GM19043 (cell line): ENCODE data around the gene GLI2.

ENCODE experiments used
- ATAC-seq: cut with Tn5 transposase; IDR thresholded peaks from one replicate; pipeline ENCODE4 v1.9.1; 2021; ENCODE audit warnings: low read depth; ENCODE audit not compliant: unreplicated experiment

Gene GLI2

GRCh38 chr2:120735746-120736170, at the start of gene GLI2:
GLI2 (plus strand) TSS chr2:120735868; CDS start chr2:120797321, 61,453 bp downstream.
- peak; percentile 51 for ATAC-seq

GRCh38 chr2:120685974-120686297, 49.7 kb upstream of the GLI2 start:
- no peak for ATAC-seq

GRCh38 chr2:120686511-120687168, 49.0 kb upstream of the GLI2 start:
- no peak for ATAC-seq

GRCh38 chr2:120687210-120687609, 48.5 kb upstream of the GLI2 start:
- ATAC-seq: no peak

GRCh38 chr2:120690521-120690920, 45.1 kb upstream of the GLI2 start:
- no peak for ATAC-seq

GRCh38 chr2:120691410-120691809, 44.3 kb upstream of the GLI2 start:
- no peak for ATAC-seq

GRCh38 chr2:120692691-120693090, 43.0 kb upstream of the GLI2 start:
- no peak for ATAC-seq

- no peak for ATAC-seq
These were observed 42.5 kb upstream of the GLI2 start for GRCh38 chr2:120693121-120693520.

GRCh38 chr2:120694034-120694433, 41.6 kb upstream of the GLI2 start:
- ATAC-seq: no peak

- no peak for ATAC-seq
These were observed 38.2 kb upstream of the GLI2 start for GRCh38 chr2:120697471-120697870.

GRCh38 chr2:120699292-120699691, 36.4 kb upstream of the GLI2 start:
- no peak for ATAC-seq

GRCh38 chr2:120700659-120701058, 35.0 kb upstream of the GLI2 start:
- ATAC-seq: no peak

GRCh38 chr2:120701096-120701495, 34.6 kb upstream of the GLI2 start:
- no peak for ATAC-seq

- no peak for ATAC-seq
These were observed 34.2 kb upstream of the GLI2 start for GRCh38 chr2:120701499-120701898.

GRCh38 chr2:120702061-120702460, 33.6 kb upstream of the GLI2 start:
- ATAC-seq: no peak

GRCh38 chr2:120702801-120703200, 32.9 kb upstream of the GLI2 start:
- ATAC-seq: no peak

- ATAC-seq: no peak
These were observed 32.2 kb upstream of the GLI2 start for GRCh38 chr2:120703330-120703994.

- ATAC-seq: no peak
These were observed 31.0 kb upstream of the GLI2 start for GRCh38 chr2:120704696-120705095.

GRCh38 chr2:120707816-120708215, 27.9 kb upstream of the GLI2 start:
- no peak for ATAC-seq

GRCh38 chr2:120708944-120709607, 26.6 kb upstream of the GLI2 start:
- ATAC-seq: no peak

GRCh38 chr2:120709608-120710041, 26.0 kb upstream of the GLI2 start:
- no peak for ATAC-seq

GRCh38 chr2:120710256-120710655, 25.4 kb upstream of the GLI2 start:
- no peak for ATAC-seq
